ENCODE results near the gene TNRC6C.

- TF ChIP-seq POLR2A (IDR thresholded peaks at IDR 0.05) = no peak
- TF ChIP-seq CTCF (IDR thresholded peaks at IDR 0.05) = no peak
Observed at GRCh38 chr17:77974396-77974795, 15.9 kb downstream of the TNRC6C start.
